H1 (cell line): ENCODE results near the gene F10.

ENCODE experiments used
- CBX5 ChIP-seq: fragments of 300-800, 300-1000 bp; sonication (generic); IDR thresholded peaks from 2 replicates; pipeline ENCODE4 v1.7.1; 2016; ENCODE audit warnings: antibody characterized with exemption, low read length, low read depth
- CTCF ChIP-seq, 3 experiments: IDR thresholded peaks; 1 replicate in 2 of 3; 2 replicates in 1 of 3; pipeline versions ENCODE4 v1.5.1 to v1.6.1; 2011; ENCODE audit warnings: low read length in 3 of 3, mild to moderate bottlenecking in 3 of 3, inconsistent platforms in 2 of 3, low read depth in 1 of 3, moderate library complexity in 1 of 3; ENCODE audit not compliant: insufficient read depth in 1 of 3; ENCODE audit errors: control extremely low read depth in 1 of 3
- JUND ChIP-seq: IDR thresholded peaks from 2 replicates; pipeline ENCODE4 v1.6.1; 2011; ENCODE audit warnings: mild to moderate bottlenecking, improper control_type of control experiment, low read length
- KDM1A ChIP-seq: fragments of 200-600, 300-600 bp; sonication (generic); IDR thresholded peaks from 2 replicates; pipeline ENCODE4 v1.7.1; 2016; ENCODE audit warnings: mild to moderate bottlenecking, low read length, borderline replicate concordance
- POLR2AphosphoS5 ChIP-seq: IDR thresholded peaks from 2 replicates; pipeline ENCODE4 v1.6.1; 2011; ENCODE audit warnings: low read depth, low read length
- RAD21 ChIP-seq, 2 experiments: IDR thresholded peaks in 1 of 2; conservative IDR thresholded peaks in 1 of 2; 2 replicates each; pipeline ENCODE4 v1.6.1; 2011; ENCODE audit warnings: low read depth in 2 of 2, low read length in 2 of 2, improper control_type of control experiment in 1 of 2, inconsistent platforms in 1 of 2, mild to moderate bottlenecking in 1 of 2, moderate library complexity in 1 of 2
- SP2 ChIP-seq: IDR thresholded peaks from 2 replicates; pipeline ENCODE4 v1.6.1; 2012; ENCODE audit warnings: mild to moderate bottlenecking, low read length, inconsistent platforms
- TAF1 ChIP-seq: IDR thresholded peaks from 2 replicates; pipeline ENCODE4 v1.6.1; 2011; ENCODE audit warnings: mild to moderate bottlenecking, low read depth, low read length
- YY1 ChIP-seq: IDR thresholded peaks from 2 replicates; pipeline ENCODE4 v1.6.1; 2011; ENCODE audit warnings: low read depth, mild to moderate bottlenecking, low read length

GRCh38 chr13:113151745-113152690, 29.4 kb downstream of the F10 start:
- no peak for TF ChIP-seq YY1
- TF ChIP-seq TAF1 = no peak
- no peak for TF ChIP-seq CTCF (IDR thresholded peaks at IDR 0.05; ENCODE audit: control extremely low read depth in 1 of 3, insufficient read depth in 1 of 3, low read depth in 1 of 3, low read length in 3 of 3)
- no peak for TF ChIP-seq CBX5
- TF ChIP-seq POLR2AphosphoS5 = no peak
- no peak for TF ChIP-seq RAD21 (IDR thresholded peaks at IDR 0.05 in 1 of 2, conservative IDR thresholded peaks at IDR 0.05 in 1 of 2; ENCODE audit: low read depth in 2 of 2, low read length in 2 of 2)
- no peak for TF ChIP-seq SP2
- no peak for TF ChIP-seq JUND
- no peak for TF ChIP-seq KDM1A
